A673 (cell line): ENCODE measurements around the gene MYBL2.

Source experiments
- EZH2 ChIP-seq: fragments of 200-600 bp; sonication (generic); IDR thresholded peaks from 2 replicates; pipeline ENCODE4 v1.6.1; 2017; ENCODE audit warnings: borderline replicate concordance, low read depth, mild to moderate bottlenecking, mixed read lengths, antibody characterized with exemption, low read length; ENCODE audit not compliant: poor library complexity, severe bottlenecking
- TF ChIP-seq, protein P1 (sequence below): fragments of 300-800, 200-600 bp; sonication (generic); conservative IDR thresholded peaks from 2 replicates; pipeline ENCODE4 v1.5.1; 2017; ENCODE audit warnings: low read depth, mild to moderate bottlenecking, antibody characterized with exemption, low read length, moderate library complexity, mixed read lengths

DNA sequence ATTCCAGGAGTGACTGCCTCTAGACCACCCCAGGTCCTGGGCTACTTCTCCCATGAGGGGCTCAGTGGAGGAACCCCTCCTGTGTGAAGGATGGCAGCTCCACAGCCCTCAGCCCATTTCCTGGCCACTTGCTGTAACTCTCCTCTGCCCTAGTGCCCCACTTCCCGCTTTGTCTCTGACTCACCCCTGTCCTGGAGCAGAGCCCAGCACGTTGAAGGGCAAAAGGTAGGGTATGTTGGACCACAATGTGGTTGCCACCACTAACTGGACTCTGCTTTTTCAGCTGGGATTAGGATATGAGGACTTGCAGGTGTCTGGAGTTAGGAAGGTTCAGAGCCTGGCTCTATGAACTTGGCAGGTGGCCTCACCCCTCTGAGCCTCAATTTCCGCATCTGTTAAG lies 2.4 kb downstream of the MYBL2 start:
- TF ChIP-seq, protein P1, sequence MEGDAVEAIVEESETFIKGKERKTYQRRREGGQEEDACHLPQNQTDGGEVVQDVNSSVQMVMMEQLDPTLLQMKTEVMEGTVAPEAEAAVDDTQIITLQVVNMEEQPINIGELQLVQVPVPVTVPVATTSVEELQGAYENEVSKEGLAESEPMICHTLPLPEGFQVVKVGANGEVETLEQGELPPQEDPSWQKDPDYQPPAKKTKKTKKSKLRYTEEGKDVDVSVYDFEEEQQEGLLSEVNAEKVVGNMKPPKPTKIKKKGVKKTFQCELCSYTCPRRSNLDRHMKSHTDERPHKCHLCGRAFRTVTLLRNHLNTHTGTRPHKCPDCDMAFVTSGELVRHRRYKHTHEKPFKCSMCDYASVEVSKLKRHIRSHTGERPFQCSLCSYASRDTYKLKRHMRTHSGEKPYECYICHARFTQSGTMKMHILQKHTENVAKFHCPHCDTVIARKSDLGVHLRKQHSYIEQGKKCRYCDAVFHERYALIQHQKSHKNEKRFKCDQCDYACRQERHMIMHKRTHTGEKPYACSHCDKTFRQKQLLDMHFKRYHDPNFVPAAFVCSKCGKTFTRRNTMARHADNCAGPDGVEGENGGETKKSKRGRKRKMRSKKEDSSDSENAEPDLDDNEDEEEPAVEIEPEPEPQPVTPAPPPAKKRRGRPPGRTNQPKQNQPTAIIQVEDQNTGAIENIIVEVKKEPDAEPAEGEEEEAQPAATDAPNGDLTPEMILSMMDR, result no peak
- no peak for TF ChIP-seq EZH2
